Ovary (tissue), 3 donors: ENCODE data around the gene SH3D21.

ENCODE experiments used
- CTCF ChIP-seq, 3 donors: fragments of 450-650 bp in 2 of 3; fragments of 200-600 bp in 1 of 3; IDR thresholded peaks; one replicate each; pipeline versions ENCODE4 v1.5.1 to v1.8.0; 2016 to 2022; ENCODE audit warnings: antibody characterized with exemption in 3 of 3, mild to moderate bottlenecking in 1 of 3
- POLR2A ChIP-seq: fragments of 450-650 bp; IDR thresholded peaks from one replicate; pipeline ENCODE4 v1.6.1; 2017; ENCODE audit warnings: antibody characterized with exemption, mild to moderate bottlenecking, moderate library complexity
- donor health status: DM: no; HTN: no; CAD: no.

GRCh38 chr1:36343651-36344394, 37.7 kb downstream of the SH3D21 start:
- TF ChIP-seq CTCF (IDR thresholded peaks at IDR 0.05): no peak
- TF ChIP-seq POLR2A: no peak
